ENCODE measurements around the gene AUTS2.

AUTS2 gene

GRCh38 chr7:70389531-70390151 is 791.4 kb downstream of the AUTS2 start:
- H3K27ac ChIP-seq (replicated peaks), result no peak overlapping the region

DNA sequence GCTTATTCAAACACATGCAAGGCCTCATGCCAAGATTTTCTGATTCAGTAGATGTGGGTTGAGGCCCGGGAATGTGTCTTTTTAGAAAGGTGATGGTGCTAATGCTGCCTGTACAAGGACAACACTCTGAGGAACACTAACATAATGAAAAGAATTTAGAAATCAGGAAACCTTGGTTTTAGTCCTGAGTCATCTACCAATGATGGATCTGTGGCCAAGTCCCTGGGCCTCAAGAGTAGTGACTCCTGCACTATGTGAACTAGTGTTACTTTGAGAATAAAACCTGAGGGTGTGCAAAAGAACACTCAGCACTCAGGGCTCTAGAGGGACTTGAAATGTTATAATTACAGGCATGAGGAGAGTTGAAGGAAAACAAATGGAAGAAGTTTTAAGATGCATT is 792.0 kb downstream of the AUTS2 start:
- no peak for DNase-seq (ENCODE audit: low read depth in 1 of 2, low spot score in 1 of 2)
- TF ChIP-seq GABPA (IDR thresholded peaks at IDR 0.05; ENCODE audit: low read depth) (no peak), SPI1 (IDR thresholded peaks at IDR 0.05; ENCODE audit: borderline replicate concordance, low read depth) (no peak), REST (IDR thresholded peaks at IDR 0.05; ENCODE audit: insufficient replicate concordance, low read depth) (no peak), POLR2AphosphoS5 (IDR thresholded peaks at IDR 0.05; ENCODE audit: low read depth) (no peak)
- TF ChIP-seq, protein P1, sequence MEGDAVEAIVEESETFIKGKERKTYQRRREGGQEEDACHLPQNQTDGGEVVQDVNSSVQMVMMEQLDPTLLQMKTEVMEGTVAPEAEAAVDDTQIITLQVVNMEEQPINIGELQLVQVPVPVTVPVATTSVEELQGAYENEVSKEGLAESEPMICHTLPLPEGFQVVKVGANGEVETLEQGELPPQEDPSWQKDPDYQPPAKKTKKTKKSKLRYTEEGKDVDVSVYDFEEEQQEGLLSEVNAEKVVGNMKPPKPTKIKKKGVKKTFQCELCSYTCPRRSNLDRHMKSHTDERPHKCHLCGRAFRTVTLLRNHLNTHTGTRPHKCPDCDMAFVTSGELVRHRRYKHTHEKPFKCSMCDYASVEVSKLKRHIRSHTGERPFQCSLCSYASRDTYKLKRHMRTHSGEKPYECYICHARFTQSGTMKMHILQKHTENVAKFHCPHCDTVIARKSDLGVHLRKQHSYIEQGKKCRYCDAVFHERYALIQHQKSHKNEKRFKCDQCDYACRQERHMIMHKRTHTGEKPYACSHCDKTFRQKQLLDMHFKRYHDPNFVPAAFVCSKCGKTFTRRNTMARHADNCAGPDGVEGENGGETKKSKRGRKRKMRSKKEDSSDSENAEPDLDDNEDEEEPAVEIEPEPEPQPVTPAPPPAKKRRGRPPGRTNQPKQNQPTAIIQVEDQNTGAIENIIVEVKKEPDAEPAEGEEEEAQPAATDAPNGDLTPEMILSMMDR (IDR thresholded peaks at IDR 0.05; ENCODE audit: insufficient read depth, low read length), result no peak
- Histone ChIP-seq H3K27ac (replicated peaks) (no peak overlapping the region), H3K4me3 (replicated peaks; ENCODE audit: insufficient read depth, low read length) (no peak overlapping the region), H3K27me3 (ENCODE audit: insufficient read depth, poor library complexity, severe bottlenecking) (no peaks in the 10 kb centered on the region)

More at GRCh38 chr7:70389531-70390151, 791.4 kb downstream of the AUTS2 start:
- no peak for DNase-seq (ENCODE audit: low read depth in 1 of 2, low spot score in 1 of 2)
- Histone ChIP-seq H3K4me3 (replicated peaks; ENCODE audit: insufficient read depth, low read length) (no peak overlapping the region), H3K27me3 (ENCODE audit: insufficient read depth, poor library complexity, severe bottlenecking) (no peaks in the 10 kb centered on the region)
- TF ChIP-seq POLR2AphosphoS5 (IDR thresholded peaks at IDR 0.05; ENCODE audit: low read depth) (no peak), REST (IDR thresholded peaks at IDR 0.05; ENCODE audit: insufficient replicate concordance, low read depth) (no peak), SPI1 (IDR thresholded peaks at IDR 0.05; ENCODE audit: borderline replicate concordance, low read depth) (no peak), GABPA (IDR thresholded peaks at IDR 0.05; ENCODE audit: low read depth) (no peak)
- TF ChIP-seq, protein P1 (IDR thresholded peaks at IDR 0.05; ENCODE audit: insufficient read depth, low read length), result no peak

GRCh38 chr7:70392256-70392876 is 794.1 kb downstream of the AUTS2 start:
- Histone ChIP-seq H3K27me3 (ENCODE audit: insufficient read depth, poor library complexity, severe bottlenecking) (no peaks in the 10 kb centered on the region), H3K27ac (replicated peaks) (no peak overlapping the region), H3K4me3 (replicated peaks; ENCODE audit: insufficient read depth, low read length) (no peak overlapping the region)
- TF ChIP-seq REST (IDR thresholded peaks at IDR 0.05; ENCODE audit: insufficient replicate concordance, low read depth) (no peak), GABPA (IDR thresholded peaks at IDR 0.05; ENCODE audit: low read depth) (no peak), POLR2AphosphoS5 (IDR thresholded peaks at IDR 0.05; ENCODE audit: low read depth) (no peak), SPI1 (IDR thresholded peaks at IDR 0.05; ENCODE audit: borderline replicate concordance, low read depth) (no peak)
- TF ChIP-seq, protein P1 (IDR thresholded peaks at IDR 0.05; ENCODE audit: insufficient read depth, low read length), result no peak
- DNase-seq (ENCODE audit: low read depth in 1 of 2, low spot score in 1 of 2), result no peak

Data from HL-60 (cell line).